Central memory CD8-positive, alpha-beta T cell (primary cell): ENCODE data around the gene NPAS4.

ENCODE experiments used
- ATAC-seq: fragments of 150-1000 bp; cut with Tn5 transposase; replicated peaks from 2 replicates; pipeline ENCODE4 v1.10.0; 2022; ENCODE audit warnings: mild to moderate bottlenecking, moderate FRiP score, moderate number of reproducible peaks; ENCODE audit not compliant: poor library complexity, severe bottlenecking; ENCODE audit errors: extremely low read depth
- DNase-seq, 2 donors: peaks; one replicate each; pipeline ENCODE4 v3.0.0; 2021; ENCODE audit warnings: low spot score in 2 of 2
- H3K27ac Mint-ChIP-seq: one replicate; pipeline ENCODE4 v1.8.0; 2022; ENCODE audit warnings: low read depth, mild to moderate bottlenecking, moderate library complexity, mixed read lengths
- H3K27me3 Mint-ChIP-seq: one replicate; pipeline ENCODE4 v1.8.0; 2022; ENCODE audit warnings: mixed read lengths
- H3K36me3 Mint-ChIP-seq: one replicate; pipeline ENCODE4 v1.8.0; 2022; ENCODE audit warnings: mild to moderate bottlenecking, moderate library complexity, mixed read lengths; ENCODE audit not compliant: insufficient read depth
- H3K4me1 Mint-ChIP-seq: one replicate; pipeline ENCODE4 v1.8.0; 2022; ENCODE audit warnings: mixed read lengths
- H3K4me3 Mint-ChIP-seq: one replicate; pipeline ENCODE4 v1.8.0; 2022; ENCODE audit warnings: mild to moderate bottlenecking, moderate library complexity, mixed read lengths
- H3K9me3 Mint-ChIP-seq: one replicate; pipeline ENCODE4 v1.8.0; 2022; ENCODE audit warnings: mixed read lengths

NPAS4 gene

DNA sequence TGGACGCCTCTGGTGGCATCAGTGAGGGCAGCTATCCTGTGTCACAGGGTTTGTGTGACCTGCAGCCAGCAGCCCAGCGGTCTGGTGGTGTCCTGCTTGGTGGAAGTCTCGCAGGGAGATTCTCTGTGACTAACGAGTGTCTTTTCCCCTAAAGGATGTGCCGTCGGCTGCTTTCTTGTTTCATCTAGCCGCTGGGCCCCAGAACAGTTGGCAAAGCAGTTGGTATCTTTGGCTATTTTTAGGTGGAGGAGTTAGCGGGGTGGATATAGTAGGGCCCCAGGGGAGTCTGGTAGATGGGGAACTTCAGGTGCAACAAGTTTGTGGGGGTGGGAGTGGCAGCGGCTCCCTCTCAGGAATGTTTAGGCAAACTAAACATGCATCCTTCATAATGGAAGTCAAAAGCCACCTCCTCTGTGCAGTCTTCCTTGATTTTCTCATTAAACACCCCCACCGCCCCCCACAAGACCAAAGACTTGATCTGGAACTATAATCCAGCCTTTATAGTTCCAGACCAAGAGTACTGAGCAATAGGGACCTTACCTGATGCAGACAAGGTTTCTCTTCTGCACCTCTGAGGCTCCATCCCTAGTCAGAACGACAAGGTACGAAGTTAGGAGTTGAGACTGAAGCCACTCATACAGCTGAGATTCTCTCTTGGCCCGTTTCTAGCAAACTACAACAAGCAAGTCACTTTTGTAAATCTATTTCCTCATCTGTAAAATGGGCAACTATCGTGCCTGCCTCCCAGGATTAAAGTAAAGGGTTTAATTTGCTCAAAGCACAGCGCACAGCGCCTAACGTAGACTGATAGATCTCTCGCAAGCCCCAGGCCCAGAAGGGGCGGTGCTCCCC is 44.8 kb downstream of the NPAS4 start:
- H3K4me1 Mint-ChIP-seq: peaks cover 10% of the 10 kb centered on the region
- no peak for DNase-seq
- H3K27me3 Mint-ChIP-seq: no peaks in the 10 kb centered on the region
- peaks cover 9% of the 10 kb centered on the region for H3K36me3 Mint-ChIP-seq
- no peak for ATAC-seq
- H3K4me3 Mint-ChIP-seq: peak overlapping the region; percentile 83
- H3K27ac Mint-ChIP-seq: peak overlapping the region; percentile 87
- no peaks in the 10 kb centered on the region for H3K9me3 Mint-ChIP-seq

DNA sequence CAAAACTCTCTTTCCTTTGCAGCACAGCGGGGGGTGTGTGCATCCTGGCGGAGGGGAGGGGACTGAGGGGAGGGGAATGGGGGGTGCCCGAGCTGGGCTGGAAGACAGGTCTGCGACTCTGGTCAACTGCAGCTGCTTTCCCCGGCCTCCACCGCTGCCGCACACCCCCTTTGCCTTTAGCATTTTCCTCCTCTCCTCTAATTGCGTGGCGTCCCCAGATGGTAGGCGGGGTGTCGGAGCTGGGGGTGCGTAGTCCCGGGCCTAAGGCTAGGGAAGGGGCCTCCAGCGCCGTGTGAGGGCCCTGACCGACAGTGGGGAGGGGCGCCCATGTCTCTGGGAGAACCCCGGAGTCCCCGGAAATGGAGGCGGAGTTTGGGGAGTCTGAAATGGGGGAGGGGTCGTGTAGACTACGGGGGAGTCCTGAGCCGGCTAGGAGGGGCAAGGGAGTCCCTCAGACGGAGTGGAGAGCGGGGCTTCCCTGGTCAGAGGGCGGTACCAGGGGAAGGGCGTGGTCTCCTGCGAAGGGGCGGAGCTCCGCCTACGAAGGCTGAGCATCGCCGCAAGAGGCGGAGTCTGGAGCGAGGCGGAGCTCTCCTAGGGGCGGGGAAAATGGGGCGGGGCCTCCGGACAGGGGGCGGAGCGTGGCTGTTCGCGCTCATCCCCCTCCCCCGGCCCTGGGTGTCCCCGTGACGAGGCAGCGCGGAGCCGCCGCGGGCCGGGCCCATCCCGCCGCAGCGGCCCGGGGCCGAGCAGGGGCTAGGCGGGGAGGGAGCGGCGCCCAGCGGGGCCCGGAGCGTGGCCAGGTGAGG is 45.6 kb downstream of the NPAS4 start, which contains the start of gene PELI3:
Gene PELI3 (plus strand): TSS at position 681 of the 809 bp plus-strand sequence. CDS start 1,224 bp downstream, outside the sequence.
- peak; percentile 89 to 90 for DNase-seq
- H3K36me3 Mint-ChIP-seq: peaks cover 9% of the 10 kb centered on the region
- no peaks in the 10 kb centered on the region for H3K9me3 Mint-ChIP-seq
- no peaks in the 10 kb centered on the region for H3K27me3 Mint-ChIP-seq
- H3K4me1 Mint-ChIP-seq: peaks cover 10% of the 10 kb centered on the region
- ATAC-seq: peak; percentile 78
- H3K4me3 Mint-ChIP-seq: peak within 1 kb of the TSS; percentile 83
- H3K27ac Mint-ChIP-seq: peak within 1 kb of the TSS; percentile 87

DNA sequence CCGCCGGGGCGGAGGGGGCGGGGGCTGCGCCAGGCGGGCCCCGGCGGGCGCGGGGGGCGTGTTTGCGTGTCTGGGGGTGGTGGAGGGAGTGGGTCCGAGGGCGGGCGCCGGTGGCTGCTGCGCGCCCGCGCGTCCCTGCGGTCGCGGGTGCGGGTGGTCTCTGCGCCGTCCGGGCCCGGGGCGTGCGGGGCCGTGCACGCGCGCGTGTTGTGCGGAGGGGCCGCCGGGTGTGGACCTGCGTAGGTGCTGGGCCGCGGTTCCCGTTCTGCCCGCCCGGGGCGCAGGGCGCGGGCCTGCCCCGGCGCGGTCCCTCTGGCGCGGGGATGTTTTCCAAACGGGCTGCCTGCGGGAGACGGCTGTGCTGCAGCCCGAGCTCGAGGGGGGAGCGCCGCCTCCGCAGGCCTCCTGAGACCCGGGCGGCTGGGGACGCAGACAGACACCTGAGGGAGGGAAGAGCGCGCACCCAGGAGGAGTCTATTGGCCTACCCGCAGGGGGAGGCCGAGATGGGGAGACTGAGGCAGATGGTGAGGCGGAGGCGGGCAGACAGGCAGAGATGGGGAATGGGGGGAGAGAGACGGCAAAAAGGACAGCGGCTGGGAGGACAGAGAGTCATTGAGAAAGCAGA is 46.3 kb downstream of the NPAS4 start:
- H3K27ac Mint-ChIP-seq: peak overlapping the region; percentile 86
- ATAC-seq: peak; percentile 67
- DNase-seq: no peak
- H3K9me3 Mint-ChIP-seq: no peaks in the 10 kb centered on the region
- peaks cover 10% of the 10 kb centered on the region for H3K4me1 Mint-ChIP-seq
- peaks cover 9% of the 10 kb centered on the region for H3K36me3 Mint-ChIP-seq
- H3K4me3 Mint-ChIP-seq: peak overlapping the region; percentile 83
- no peaks in the 10 kb centered on the region for H3K27me3 Mint-ChIP-seq

DNA sequence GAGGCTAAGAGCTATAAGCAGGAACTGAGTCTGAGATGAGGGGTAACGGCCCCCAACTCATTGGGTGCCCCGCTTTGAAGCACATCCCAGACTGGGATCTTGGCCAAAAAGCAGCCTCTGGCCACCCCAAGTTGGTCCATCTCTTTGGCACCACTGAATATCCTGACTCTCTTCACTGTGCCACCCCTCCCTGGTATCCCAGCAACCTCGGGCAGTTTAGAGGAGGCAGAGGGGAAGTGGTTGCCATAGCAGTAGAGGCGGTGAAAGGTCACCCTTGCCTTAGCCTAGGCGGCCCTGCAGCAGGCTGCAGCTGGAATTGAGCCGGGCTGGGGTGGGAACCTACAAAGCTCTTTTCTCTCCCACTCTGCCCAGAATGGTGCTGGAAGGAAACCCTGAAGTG is 46.9 kb downstream of the NPAS4 start:
- Mint-ChIP-seq H3K4me3 (peak overlapping the region; percentile 82), H3K27me3 (no peaks in the 10 kb centered on the region), H3K27ac (peak overlapping the region; percentile 86), H3K4me1 (peaks cover 10% of the 10 kb centered on the region), H3K9me3 (no peaks in the 10 kb centered on the region), H3K36me3 (peaks cover 9% of the 10 kb centered on the region)
- DNase-seq (no peak), ATAC-seq (no peak)

DNA sequence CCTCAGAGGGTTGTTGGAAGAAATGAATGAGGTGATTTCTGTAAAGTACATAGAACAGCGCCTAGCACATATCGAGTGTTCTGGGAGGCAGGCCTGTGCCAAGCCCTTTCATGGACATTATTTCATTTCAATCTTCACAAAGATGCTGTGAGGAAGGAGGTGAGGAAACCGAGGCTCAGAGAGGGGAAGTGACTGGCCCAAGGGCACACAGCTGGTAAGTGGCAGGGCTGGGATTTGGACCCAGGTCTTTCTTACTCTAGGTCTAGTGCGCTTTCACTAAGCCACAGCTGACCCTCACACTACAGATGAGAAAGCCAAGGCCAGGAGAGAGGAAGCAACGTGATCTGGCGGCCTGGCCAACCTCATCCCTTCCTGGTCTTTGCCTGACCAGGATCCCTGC is 47.9 kb downstream of the NPAS4 start:
- ATAC-seq (no peak), DNase-seq (no peak)
- Mint-ChIP-seq H3K9me3 (no peaks in the 10 kb centered on the region), H3K27ac (no peak overlapping the region), H3K27me3 (no peaks in the 10 kb centered on the region), H3K36me3 (peaks cover 9% of the 10 kb centered on the region), H3K4me1 (peaks cover 10% of the 10 kb centered on the region), H3K4me3 (peak overlapping the region; percentile 82)

DNA sequence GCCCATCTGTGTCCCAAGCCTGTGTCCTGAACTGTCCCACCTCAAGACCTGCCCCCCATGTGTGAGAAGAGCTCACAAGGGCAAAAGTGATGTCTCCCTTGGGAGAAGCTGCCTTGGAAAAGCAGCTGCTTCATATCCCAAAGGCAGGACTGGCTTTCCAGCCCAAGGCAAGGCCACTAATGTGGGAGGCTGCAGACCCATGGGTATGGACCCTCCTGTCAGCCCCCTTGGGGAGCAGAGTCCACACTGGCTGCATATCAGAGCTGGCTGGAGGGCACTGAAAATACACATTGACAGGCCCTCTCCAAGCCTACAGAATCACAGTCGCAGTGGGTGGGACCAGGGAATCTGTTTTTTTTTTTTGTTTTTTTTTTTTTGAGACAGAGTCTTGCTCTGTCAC is 48.6 kb downstream of the NPAS4 start:
- DNase-seq (no peak), ATAC-seq (no peak)
- Mint-ChIP-seq H3K27me3 (no peaks in the 10 kb centered on the region), H3K4me3 (no peak overlapping the region), H3K36me3 (peaks cover 14% of the 10 kb centered on the region), H3K27ac (no peak overlapping the region), H3K9me3 (no peaks in the 10 kb centered on the region), H3K4me1 (peaks cover 10% of the 10 kb centered on the region)

DNA sequence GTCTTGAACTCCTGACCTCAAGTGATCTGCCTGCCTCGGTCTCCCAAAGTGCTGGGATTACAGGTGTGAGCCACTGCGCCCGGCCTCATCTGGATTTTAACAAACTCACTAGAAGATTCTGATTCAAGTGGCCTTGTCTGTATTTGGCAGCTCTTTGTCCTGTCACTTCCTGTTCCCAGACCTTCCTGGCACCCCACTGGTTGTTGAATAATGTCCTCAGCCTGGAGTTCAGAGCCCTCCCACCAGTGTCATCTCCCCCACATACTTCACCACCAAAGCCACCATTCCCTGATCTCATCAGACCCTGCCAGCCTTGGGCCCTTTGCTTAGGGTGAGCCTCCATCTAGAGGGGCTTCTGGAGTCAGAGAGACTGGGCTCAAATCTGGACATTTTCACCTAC is 49.2 kb downstream of the NPAS4 start:
- Mint-ChIP-seq H3K4me3 (no peak overlapping the region), H3K36me3 (peaks cover 14% of the 10 kb centered on the region), H3K4me1 (peaks cover 10% of the 10 kb centered on the region), H3K27ac (no peak overlapping the region), H3K27me3 (no peaks in the 10 kb centered on the region), H3K9me3 (no peaks in the 10 kb centered on the region)
- DNase-seq (no peak), ATAC-seq (no peak)

DNA sequence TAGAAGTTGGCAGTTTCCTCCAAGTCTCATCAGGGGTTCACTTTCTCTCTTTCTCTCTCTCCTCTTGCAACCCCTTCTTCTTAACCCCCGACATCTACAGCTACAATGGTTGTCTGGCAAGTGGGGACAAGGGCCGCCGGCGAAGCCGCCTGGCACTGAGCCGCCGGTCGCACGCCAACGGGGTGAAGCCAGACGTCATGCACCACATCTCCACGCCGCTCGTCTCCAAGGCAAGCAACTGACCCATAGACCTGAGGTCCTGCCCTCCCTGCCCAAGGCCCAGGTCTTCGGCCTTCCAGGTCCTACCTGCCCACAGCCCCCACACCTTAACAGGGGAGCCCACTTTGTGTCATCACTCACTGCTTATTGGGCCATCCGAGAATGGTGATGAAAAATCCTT is 50.3 kb downstream of the NPAS4 start:
- DNase-seq (no peak), ATAC-seq (no peak)
- Mint-ChIP-seq H3K4me1 (peaks cover 10% of the 10 kb centered on the region), H3K27ac (no peak overlapping the region), H3K27me3 (no peaks in the 10 kb centered on the region), H3K9me3 (no peaks in the 10 kb centered on the region), H3K4me3 (no peak overlapping the region), H3K36me3 (peaks cover 13% of the 10 kb centered on the region)

DNA sequence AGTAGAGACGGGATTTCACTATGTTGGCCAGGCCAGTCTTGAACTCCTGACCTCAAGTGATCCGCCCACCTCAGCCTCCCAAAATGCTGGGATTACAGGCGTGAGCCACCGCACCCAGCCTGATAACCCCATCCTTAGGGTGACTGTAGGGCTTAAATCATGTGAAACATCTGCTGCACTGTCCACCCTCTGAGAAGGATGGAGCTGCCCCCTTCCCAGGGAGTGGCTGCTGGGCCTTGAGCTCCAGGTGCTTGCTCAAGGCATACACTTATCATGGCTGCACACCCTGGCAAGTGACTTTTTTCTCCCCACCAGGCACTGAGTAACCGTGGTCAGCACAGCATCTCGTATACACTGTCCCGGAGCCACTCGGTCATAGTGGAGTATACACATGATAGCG is 51.2 kb downstream of the NPAS4 start:
- Mint-ChIP-seq H3K27ac (no peak overlapping the region), H3K9me3 (no peaks in the 10 kb centered on the region), H3K27me3 (no peaks in the 10 kb centered on the region), H3K4me1 (peaks cover 6% of the 10 kb centered on the region), H3K4me3 (no peak overlapping the region), H3K36me3 (peaks cover 9% of the 10 kb centered on the region)
- ATAC-seq: no peak
- no peak for DNase-seq

DNA sequence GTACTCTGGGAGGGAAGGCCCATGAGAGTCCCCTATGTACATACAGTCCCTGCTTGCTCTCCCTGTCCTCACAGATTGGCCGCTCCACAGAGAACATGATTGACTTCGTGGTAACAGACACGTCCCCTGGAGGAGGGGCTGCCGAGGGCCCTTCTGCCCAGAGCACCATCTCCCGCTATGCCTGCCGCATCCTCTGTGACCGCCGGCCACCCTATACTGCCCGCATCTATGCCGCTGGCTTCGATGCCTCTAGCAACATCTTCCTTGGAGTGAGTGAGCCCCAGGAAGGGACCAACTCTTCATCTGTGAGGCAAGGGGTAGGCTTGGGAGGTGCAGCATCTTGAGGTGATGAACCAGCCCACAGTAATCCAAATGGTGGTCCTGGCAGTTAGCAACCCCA is 52.3 kb downstream of the NPAS4 start:
- no peaks in the 10 kb centered on the region for H3K9me3 Mint-ChIP-seq
- H3K4me1 Mint-ChIP-seq: peaks cover 8% of the 10 kb centered on the region
- H3K4me3 Mint-ChIP-seq: no peak overlapping the region
- ATAC-seq (no peak), DNase-seq (no peak)
- H3K27me3 Mint-ChIP-seq: no peaks in the 10 kb centered on the region
- peaks cover 4% of the 10 kb centered on the region for H3K36me3 Mint-ChIP-seq
- H3K27ac Mint-ChIP-seq: no peak overlapping the region

DNA sequence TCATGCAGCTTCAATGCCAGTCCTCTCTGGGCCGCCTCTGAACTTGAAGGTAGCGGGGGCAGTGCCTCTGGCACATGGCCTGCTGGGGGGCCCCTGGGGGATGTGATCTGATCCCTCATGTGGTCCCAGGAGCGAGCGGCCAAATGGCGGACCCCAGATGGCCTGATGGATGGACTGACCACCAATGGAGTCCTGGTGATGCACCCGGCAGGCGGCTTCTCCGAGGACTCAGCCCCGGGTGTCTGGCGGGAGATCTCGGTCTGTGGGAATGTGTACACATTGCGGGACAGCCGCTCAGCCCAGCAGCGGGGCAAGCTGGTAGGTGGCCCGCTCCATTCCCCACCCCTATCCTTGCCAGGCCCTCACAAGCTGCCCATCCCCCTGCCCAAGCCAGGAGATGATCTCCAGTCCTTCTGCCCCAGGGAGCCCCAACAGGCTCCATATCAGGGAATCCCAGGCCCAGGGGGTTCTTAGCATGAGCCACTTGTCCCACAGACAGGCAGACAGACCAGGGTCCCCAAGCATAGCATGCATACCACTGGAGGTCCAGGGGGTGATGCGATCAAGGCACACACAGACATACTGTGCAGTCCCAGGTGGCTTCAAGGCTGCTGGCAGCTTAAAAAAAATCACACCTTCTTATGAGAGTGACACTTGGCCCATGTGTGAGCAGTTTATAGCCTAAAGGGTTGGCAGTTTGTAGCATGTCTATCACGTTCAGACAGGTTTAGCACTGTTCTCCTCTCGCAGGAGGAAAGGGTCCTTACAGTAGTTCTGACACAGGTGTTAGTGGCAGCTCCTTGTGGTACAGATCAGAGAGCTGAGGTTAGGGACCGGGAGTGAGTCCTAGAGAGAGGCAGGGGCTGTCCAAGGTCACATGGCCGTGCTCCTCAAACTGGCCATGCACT is 53.0 kb downstream of the NPAS4 start:
- DNase-seq: no peak
- peaks cover 15% of the 10 kb centered on the region for H3K4me1 Mint-ChIP-seq
- H3K27ac Mint-ChIP-seq: no peak overlapping the region
- no peaks in the 10 kb centered on the region for H3K9me3 Mint-ChIP-seq
- H3K27me3 Mint-ChIP-seq: no peaks in the 10 kb centered on the region
- peaks cover 4% of the 10 kb centered on the region for H3K36me3 Mint-ChIP-seq
- ATAC-seq: no peak
- H3K4me3 Mint-ChIP-seq: no peak overlapping the region
